ENCODE data around the gene AP2S1.

The AP2S1 gene

GRCh38 chr19:46802152-46802551 lies 48.5 kb downstream of the AP2S1 start:
- no peak for DNase-seq (ENCODE audit: low spot score)
- POLR2A ChIA-PET (ENCODE audit: low non-redundant PET), result no interaction called here
- TF ChIP-seq, protein P1, sequence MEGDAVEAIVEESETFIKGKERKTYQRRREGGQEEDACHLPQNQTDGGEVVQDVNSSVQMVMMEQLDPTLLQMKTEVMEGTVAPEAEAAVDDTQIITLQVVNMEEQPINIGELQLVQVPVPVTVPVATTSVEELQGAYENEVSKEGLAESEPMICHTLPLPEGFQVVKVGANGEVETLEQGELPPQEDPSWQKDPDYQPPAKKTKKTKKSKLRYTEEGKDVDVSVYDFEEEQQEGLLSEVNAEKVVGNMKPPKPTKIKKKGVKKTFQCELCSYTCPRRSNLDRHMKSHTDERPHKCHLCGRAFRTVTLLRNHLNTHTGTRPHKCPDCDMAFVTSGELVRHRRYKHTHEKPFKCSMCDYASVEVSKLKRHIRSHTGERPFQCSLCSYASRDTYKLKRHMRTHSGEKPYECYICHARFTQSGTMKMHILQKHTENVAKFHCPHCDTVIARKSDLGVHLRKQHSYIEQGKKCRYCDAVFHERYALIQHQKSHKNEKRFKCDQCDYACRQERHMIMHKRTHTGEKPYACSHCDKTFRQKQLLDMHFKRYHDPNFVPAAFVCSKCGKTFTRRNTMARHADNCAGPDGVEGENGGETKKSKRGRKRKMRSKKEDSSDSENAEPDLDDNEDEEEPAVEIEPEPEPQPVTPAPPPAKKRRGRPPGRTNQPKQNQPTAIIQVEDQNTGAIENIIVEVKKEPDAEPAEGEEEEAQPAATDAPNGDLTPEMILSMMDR (conservative IDR thresholded peaks at IDR 0.05; ENCODE audit: low read depth), result no peak
- CTCF ChIA-PET, result interaction anchor here (0.7 kb wide), 1 partner anchor 148 kb away, joined by 4 read pairs; no protein-coding TSS in a partner anchor
- no peak overlapping the region for H3K27ac ChIP-seq

- DNase-seq (ENCODE audit: low spot score), result no peak
- ChIA-PET CTCF (no interaction called here), POLR2A (ENCODE audit: low non-redundant PET) (no interaction called here)
- H3K27ac ChIP-seq, result no peak overlapping the region
- TF ChIP-seq, protein P1 (conservative IDR thresholded peaks at IDR 0.05; ENCODE audit: low read depth), result no peak
Measured at GRCh38 chr19:46798713-46799112, 51.9 kb downstream of the AP2S1 start.

DNA sequence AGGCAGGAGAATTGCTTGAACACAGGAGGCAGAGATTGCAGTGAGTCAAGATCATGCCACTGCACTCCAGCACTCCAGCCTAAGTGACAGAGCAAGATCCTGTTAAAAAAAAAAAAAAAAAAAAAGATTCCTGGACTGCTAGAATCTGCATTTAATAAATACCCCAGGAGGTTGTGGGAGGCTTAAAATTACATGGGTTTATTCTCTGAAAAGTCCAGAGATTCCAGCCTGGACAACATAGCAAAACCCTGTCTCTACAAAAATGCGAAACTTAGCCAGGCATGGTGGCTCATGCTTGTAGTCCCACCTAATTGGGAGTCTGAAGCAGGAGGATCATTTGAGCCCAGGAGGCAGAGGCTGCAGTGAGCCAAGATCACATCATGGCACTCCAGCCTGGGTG lies 52.8 kb downstream of the AP2S1 start:
- ChIA-PET POLR2A (ENCODE audit: low non-redundant PET) (interaction anchor here (1.0 kb wide), 1 partner anchor 9 kb away, joined by 4 read pairs; the partner anchor contains the start of gene SLC1A5), CTCF (interaction anchor here (1.4 to 1.6 kb wide), 2 partner anchors 40 to 42 kb away, joined by 5 to 6 read pairs; no protein-coding TSS in a partner anchor)
- no peak overlapping the region for H3K27ac ChIP-seq
- DNase-seq (ENCODE audit: low spot score), result no peak
- TF ChIP-seq, protein P1 (conservative IDR thresholded peaks at IDR 0.05; ENCODE audit: low read depth), result no peak

- no peak for DNase-seq (ENCODE audit: low spot score)
- TF ChIP-seq, protein P1 (conservative IDR thresholded peaks at IDR 0.05; ENCODE audit: low read depth), result no peak
- ChIA-PET POLR2A (ENCODE audit: low non-redundant PET) (no interaction called here), CTCF (no interaction called here)
- no peak overlapping the region for H3K27ac ChIP-seq
Measured at GRCh38 chr19:46791944-46792343, 58.7 kb downstream of the AP2S1 start.

DNA sequence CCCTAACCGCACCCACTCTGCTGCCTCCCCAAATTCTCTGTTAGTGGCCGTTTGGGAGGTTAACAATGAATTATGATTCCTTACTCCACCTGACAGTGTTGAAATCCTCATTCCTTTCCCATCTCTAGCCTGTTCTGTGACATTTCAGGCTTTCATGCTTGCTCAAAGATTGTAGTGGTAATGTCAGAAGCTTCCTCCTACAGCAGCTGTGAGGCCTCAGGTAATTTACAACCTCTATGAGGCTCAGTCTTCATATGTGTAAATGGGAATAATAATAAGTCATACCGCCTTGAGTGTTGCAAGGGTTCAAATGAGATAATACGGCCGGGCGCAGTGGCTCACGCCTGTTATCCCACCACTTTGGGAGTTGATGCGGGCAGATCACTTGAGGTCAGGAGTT lies 61.3 kb downstream of the AP2S1 start:
- POLR2A ChIA-PET (ENCODE audit: low non-redundant PET), result no interaction called here
- TF ChIP-seq, protein P1 (conservative IDR thresholded peaks at IDR 0.05; ENCODE audit: low read depth), result no peak
- H3K27ac ChIP-seq, result peak overlapping the region; percentile 99
- CTCF ChIA-PET, result interaction anchor here (0.6 to 0.7 kb wide), 3 partner anchors 8 to 51 kb away, joined by 3 to 5 read pairs (median 3); no protein-coding TSS in a partner anchor
- no peak for DNase-seq (ENCODE audit: low spot score)

DNA sequence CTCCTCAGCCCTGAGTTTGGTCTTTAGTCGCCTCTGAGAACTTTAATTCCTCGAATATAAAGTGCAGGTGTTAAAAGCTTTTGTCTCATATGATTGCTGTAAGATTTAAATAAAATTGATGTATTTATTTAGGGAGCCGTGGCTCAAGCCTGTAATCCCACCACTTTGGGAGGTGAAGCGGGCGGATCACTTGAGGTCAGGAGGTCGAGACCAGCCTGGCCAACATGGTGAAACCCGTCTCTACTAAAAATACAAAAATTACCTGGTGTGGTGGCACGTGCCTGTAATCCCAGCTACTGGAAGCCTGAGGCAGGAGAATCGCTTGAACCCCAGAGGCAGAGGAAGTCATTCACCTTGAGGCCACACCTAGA lies 61.7 kb downstream of the AP2S1 start:
- ChIA-PET POLR2A (ENCODE audit: low non-redundant PET) (interaction anchor here (0.6 to 1.5 kb wide), 4 partner anchors 8 to 58 kb away, joined by 3 to 7 read pairs (median 4); no protein-coding TSS in a partner anchor), CTCF (interaction anchor here (0.6 to 2.1 kb wide), 2 partner anchors 8 to 51 kb away, joined by 5 to 18 read pairs; no protein-coding TSS in a partner anchor)
- TF ChIP-seq, protein P1 (conservative IDR thresholded peaks at IDR 0.05; ENCODE audit: low read depth), result no peak
- no peak for DNase-seq (ENCODE audit: low spot score)
- peak overlapping the region; percentile 99 for H3K27ac ChIP-seq
